ENCODE results near the gene TMEM130. TPM values are rescaled to one million over a fixed set of nuclear protein-coding genes. Genes with fewer than 3 reads are reported as not detected.

The TMEM130 gene
- polyA plus RNA-seq, 3 donors, result 0.05 TPM; not detected in 2

DNA sequence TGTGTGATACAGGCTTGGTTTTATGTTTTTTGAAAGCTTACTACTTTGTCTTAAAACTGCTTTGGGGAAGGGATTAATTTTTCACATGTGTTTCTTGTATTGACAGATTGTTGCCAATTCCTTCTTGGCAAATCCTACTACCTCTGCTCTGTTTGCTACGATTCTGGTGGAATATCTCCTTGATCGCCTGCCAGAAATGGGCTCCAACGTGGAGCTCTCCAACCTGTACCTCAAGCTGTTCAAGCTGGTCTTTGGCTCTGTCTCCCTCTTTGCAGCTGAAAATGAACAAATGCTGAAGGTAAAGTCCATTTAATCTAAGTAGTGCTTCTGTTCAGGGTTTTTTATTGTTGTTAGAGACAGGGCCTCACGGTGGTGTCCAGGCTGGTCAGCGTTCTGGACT is 42.1 kb upstream of the TMEM130 start:
- Mint-ChIP-seq H3K27me3 (ENCODE audit: low read depth in 3 of 3) (no peaks in the 10 kb centered on the region), H3K4me1 (no peaks in the 10 kb centered on the region), H3K27ac (no peak overlapping the region), H3K9me3 (no peaks in the 10 kb centered on the region), H3K36me3 (peaks cover 80 to 93% of the 10 kb centered on the region in 2 donors), H3K4me3 (no peak overlapping the region)
- H3K9ac ChIP-seq (ENCODE audit: insufficient read depth, low read length, poor library complexity, severe bottlenecking), result no peak overlapping the region
- no peaks in the 10 kb centered on the region for H3K4me1 ChIP-seq (ENCODE audit: control insufficient read depth in 1 of 2, insufficient read depth in 2 of 2, low read length in 2 of 2)
- H3K79me2 ChIP-seq (ENCODE audit: insufficient read depth, low read length), result no peaks in the 10 kb centered on the region
- peaks cover 92% of the 10 kb centered on the region in 2 donors for H3K36me3 ChIP-seq (replicated peaks in 1 of 2; ENCODE audit: control insufficient read depth in 1 of 2, insufficient read depth in 2 of 2, low read length in 2 of 2)
- no peaks in the 10 kb centered on the region for H3K9me3 ChIP-seq (replicated peaks in 1 of 2; ENCODE audit: control insufficient read depth in 1 of 2, insufficient read depth in 1 of 2, low read length in 2 of 2)
- H3K27me3 ChIP-seq (ENCODE audit: control insufficient read depth in 2 of 2, insufficient read depth in 2 of 2, low read length in 2 of 2), result no peaks in the 10 kb centered on the region
- TF ChIP-seq, protein P1, sequence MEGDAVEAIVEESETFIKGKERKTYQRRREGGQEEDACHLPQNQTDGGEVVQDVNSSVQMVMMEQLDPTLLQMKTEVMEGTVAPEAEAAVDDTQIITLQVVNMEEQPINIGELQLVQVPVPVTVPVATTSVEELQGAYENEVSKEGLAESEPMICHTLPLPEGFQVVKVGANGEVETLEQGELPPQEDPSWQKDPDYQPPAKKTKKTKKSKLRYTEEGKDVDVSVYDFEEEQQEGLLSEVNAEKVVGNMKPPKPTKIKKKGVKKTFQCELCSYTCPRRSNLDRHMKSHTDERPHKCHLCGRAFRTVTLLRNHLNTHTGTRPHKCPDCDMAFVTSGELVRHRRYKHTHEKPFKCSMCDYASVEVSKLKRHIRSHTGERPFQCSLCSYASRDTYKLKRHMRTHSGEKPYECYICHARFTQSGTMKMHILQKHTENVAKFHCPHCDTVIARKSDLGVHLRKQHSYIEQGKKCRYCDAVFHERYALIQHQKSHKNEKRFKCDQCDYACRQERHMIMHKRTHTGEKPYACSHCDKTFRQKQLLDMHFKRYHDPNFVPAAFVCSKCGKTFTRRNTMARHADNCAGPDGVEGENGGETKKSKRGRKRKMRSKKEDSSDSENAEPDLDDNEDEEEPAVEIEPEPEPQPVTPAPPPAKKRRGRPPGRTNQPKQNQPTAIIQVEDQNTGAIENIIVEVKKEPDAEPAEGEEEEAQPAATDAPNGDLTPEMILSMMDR (IDR thresholded peaks at IDR 0.05), result no peak
- H2AFZ ChIP-seq (ENCODE audit: insufficient read depth, low read depth, low read length, poor library complexity, severe bottlenecking), result no peak overlapping the region
- intact Hi-C loops (cut with micrococcal nuclease), result no loop called here
- WGBS (ENCODE audit: insufficient coverage), result 96% methylated on average over 3 of the region's 5 CpGs
- no peak for DNase-seq
- H3K4me3 ChIP-seq (replicated peaks in 1 of 3; ENCODE audit: low read depth in 2 of 3, low read length in 3 of 3), result no peak overlapping the region
- no peak overlapping the region for H3K4me2 ChIP-seq (replicated peaks; ENCODE audit: extremely low read depth, low read length, poor library complexity, severe bottlenecking)
- H4K20me1 ChIP-seq (ENCODE audit: insufficient read depth, low read length), result no peaks in the 10 kb centered on the region
- H3K27ac ChIP-seq (ENCODE audit: low read depth in 1 of 2, low read length in 2 of 2), result no peak overlapping the region

DNA sequence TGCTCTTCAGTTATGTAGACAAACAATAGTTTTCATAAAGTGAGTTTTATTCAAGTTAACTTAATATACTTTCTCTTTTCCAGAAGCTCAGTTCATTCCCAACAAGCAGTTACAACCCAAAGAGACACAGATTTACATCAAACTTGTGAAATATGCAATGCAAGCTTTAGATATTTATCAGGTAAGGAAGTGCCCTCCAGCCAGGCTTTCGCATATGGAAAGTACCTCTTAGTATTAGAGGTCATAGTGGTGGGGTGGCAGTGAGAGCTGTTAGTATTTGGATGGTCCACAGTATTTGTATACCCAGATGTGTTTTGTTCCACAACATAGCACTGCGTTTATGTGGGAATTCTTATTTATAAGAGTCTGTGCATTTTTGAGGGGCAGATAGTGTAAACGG is 40.6 kb upstream of the TMEM130 start:
- H3K27me3 Mint-ChIP-seq (ENCODE audit: low read depth in 3 of 3), result no peaks in the 10 kb centered on the region
- peaks cover 87 to 91% of the 10 kb centered on the region in 2 donors for H3K36me3 ChIP-seq (replicated peaks in 1 of 2; ENCODE audit: control insufficient read depth in 1 of 2, insufficient read depth in 2 of 2, low read length in 2 of 2)
- no peaks in the 10 kb centered on the region for H3K27me3 ChIP-seq (ENCODE audit: control insufficient read depth in 2 of 2, insufficient read depth in 2 of 2, low read length in 2 of 2)
- no peaks in the 10 kb centered on the region for H3K4me1 Mint-ChIP-seq
- TF ChIP-seq, protein P1 (IDR thresholded peaks at IDR 0.05), result no peak
- no peak overlapping the region for H3K4me3 ChIP-seq (replicated peaks in 1 of 3; ENCODE audit: low read depth in 2 of 3, low read length in 3 of 3)
- no peak overlapping the region for H2AFZ ChIP-seq (ENCODE audit: insufficient read depth, low read depth, low read length, poor library complexity, severe bottlenecking)
- intact Hi-C loops (cut with micrococcal nuclease), result no loop called here
- H3K27ac ChIP-seq (ENCODE audit: low read depth in 1 of 2, low read length in 2 of 2), result no peak overlapping the region
- no peaks in the 10 kb centered on the region for H4K20me1 ChIP-seq (ENCODE audit: insufficient read depth, low read length)
- no peak overlapping the region for H3K27ac Mint-ChIP-seq
- DNase-seq, result no peak
- H3K9me3 Mint-ChIP-seq, result no peaks in the 10 kb centered on the region
- no peaks in the 10 kb centered on the region for H3K9me3 ChIP-seq (replicated peaks in 1 of 2; ENCODE audit: control insufficient read depth in 1 of 2, insufficient read depth in 1 of 2, low read length in 2 of 2)
- 100% methylated on average over 1 of the region's 3 CpGs for WGBS (ENCODE audit: insufficient coverage)
- peaks cover 79 to 92% of the 10 kb centered on the region in 2 donors for H3K36me3 Mint-ChIP-seq
- no peaks in the 10 kb centered on the region for H3K79me2 ChIP-seq (ENCODE audit: insufficient read depth, low read length)
- no peak overlapping the region for H3K4me3 Mint-ChIP-seq
- no peak overlapping the region for H3K9ac ChIP-seq (ENCODE audit: insufficient read depth, low read length, poor library complexity, severe bottlenecking)
- no peak overlapping the region for H3K4me2 ChIP-seq (replicated peaks; ENCODE audit: extremely low read depth, low read length, poor library complexity, severe bottlenecking)
- no peaks in the 10 kb centered on the region for H3K4me1 ChIP-seq (ENCODE audit: control insufficient read depth in 1 of 2, insufficient read depth in 2 of 2, low read length in 2 of 2)
